HG03565 (cell line): Measurements from ENCODE around the gene SPG21.

Experiments
- ATAC-seq: cut with Tn5 transposase; IDR thresholded peaks from one replicate; pipeline ENCODE4 v1.9.1; 2021; ENCODE audit warnings: mild to moderate bottlenecking, moderate library complexity; ENCODE audit not compliant: unreplicated experiment

The SPG21 gene

DNA sequence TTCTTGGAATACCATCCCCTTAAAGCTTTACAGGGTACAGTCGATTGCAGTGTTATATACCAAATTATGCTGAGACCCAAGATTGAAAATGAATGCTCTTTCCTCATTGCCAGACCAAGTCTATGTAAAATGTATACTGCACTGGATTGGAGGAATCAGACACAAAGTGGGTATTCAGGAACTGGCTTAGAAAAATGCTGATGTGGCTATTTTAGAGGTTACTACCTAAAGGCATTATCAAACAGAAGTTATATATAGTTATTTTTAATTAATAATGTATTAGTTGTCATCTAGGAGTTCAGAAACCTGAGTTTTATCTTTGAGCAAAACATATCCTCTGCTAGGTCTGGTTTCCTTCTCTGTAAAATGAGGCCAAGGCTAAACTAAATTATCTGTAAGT lies 3.6 kb upstream of the SPG21 start:
- no peak for ATAC-seq

DNA sequence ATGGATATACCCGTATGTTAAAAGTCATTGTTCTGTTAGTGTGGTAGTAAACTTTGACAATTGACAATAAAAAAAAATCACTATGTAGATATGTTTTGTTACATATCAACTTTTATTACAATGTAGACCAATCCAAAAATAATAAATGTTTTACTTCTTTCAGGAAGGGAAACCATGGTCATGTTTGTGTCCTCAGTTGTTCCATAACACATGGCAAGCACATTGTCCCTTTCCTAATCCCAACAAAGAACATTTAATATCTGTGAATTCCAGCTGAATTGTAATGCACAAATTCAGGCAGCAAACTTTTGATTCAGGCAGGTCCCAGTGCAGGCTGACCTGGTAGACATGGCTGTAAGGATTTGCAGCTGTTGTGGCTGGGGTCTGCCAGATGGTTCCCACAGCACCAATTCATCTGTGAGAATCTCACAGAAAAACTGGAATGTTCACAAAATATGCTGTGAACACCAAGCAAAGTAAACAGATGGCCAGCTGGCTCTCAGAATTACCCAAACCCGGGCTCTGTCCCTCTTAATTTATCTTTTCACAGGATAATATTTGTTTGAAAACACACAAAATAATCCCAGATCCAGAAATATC lies 1.9 kb upstream of the SPG21 start:
- ATAC-seq, result no peak

DNA sequence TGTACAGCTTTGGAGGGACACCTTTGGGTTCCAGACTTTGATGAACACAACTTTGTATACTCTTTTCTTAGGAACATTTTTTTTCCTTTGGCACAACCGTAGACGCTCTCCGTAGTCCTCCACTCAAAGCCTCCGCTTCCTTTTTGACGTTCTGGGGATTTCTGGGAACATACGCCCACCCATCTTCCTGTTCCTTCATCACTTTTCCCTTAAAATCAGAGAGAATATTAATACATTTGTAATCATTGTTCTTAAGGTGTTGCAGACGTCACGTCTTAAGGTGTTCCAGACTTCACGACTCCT lies 405 bp upstream of the SPG21 start:
- no peak for ATAC-seq

DNA sequence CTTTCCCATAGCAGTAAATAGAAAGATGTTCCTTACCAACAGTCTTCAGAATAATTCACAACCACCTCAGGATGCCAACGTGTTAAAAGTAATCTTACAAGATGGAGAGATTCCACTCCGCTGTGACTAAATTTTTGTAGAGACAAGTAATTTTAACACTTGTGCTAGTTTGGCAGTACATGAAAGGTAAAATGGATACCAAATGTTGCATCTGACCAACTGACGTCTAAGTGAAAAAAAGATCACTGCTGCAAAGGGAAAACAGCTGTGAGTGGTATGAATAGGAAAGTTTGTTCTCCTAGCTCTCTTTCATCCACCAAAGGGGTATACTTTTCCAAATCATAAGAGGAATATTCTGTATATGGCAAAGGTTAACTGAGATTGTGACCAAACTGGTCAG lies 2.6 kb downstream of the SPG21 start:
- no peak for ATAC-seq

DNA sequence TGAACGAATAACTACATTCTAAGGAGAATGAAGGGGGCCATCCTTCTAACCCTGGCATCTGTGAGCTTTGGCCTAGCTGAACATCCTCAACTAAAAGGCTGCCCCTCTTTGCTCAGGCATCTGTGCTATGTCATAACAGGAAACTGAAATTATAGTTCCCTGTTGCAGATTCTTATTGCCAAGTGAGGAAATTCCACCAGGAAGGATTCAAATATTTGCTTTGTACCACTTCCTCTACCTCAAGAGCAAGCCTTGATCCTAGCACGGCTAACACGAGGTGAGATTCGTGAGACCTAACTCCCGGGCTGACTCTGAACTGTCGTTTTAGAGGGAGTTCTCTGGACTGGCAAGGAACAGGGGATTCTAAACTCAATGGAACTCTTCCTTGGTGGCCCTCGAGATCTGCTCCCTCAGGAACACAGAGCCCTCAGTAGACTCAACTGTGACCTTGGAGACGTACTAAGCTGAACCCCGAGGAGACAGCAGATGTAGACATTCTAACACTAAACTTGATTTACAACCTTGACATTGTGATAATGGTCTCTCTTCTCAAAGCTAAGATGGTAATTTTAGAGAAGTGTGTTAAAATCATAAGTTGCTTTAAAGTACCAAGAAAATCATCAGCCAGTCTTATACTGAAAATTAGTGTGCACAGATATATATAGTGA lies 4.2 kb downstream of the SPG21 start:
- ATAC-seq, result no peak

DNA sequence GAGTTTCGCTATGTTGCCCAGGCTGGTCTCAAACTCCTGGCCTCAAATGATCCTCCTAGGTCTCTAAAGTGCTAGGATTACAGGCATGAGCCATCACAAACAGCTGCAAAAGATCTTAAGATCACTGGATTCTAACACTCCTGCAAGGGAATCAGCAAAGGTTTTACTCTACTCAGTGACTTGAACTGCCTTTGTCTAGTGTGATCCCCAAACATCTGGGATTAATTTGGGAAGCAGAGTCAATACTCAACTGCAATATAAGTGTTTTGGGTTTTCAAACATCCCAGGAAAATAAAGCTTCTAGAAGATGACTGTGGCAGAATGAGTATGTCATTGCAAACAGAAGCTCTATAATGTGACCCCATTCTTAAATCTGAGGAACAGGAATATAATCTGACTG lies 7.2 kb downstream of the SPG21 start:
- no peak for ATAC-seq

DNA sequence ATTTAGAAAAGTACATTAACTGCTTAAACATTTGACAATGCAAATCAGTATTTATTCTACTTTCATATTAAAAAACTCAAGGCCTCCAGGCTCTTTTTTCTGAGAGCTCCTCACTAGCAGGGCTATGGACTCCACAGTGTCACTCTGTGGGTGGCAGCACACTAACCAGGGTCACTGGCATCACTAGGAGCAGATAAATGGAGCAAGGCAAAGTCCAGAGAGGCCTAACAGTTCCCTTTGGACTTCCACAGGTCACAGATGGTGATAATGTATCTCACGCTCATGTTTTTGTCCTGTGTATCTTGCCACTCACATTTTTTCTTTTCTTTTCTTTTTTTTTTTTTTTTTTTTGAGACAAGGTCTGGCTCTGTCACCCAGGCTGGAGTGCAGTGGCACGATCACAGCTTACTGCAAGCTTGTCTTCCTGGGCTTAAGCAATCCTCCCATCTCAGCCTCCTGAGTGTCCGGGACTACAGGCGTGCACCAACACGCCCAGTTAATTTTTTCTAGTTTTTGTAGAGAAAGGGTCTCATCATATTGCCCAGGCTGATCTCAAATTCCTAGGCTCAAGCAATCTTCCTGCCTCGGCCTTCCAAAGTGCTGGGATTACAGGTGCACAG lies 7.8 kb downstream of the SPG21 start:
- ATAC-seq, result no peak

DNA sequence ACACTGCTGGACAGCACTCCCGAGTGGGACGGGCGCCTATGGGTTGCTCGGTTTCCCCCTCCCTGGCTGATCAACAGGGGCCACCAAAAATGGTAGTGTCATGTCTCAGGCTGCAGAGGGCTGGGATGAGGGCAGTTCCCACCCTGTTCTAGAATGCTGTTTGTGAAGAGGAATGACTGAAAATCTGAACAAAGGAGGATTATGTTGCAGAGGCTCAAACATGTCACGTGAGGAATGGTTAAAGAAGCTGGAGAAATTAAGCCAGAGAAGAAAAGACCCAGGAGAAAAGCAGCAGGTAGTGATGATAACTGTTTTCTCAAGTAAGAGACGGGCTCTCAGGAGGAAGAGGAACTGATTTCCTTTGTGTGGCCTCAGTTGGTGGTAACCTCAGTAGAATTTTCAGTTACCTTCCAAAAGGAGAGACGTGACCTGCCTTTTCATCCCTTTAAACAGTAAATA lies 10.4 kb downstream of the SPG21 start:
- no peak for ATAC-seq

DNA sequence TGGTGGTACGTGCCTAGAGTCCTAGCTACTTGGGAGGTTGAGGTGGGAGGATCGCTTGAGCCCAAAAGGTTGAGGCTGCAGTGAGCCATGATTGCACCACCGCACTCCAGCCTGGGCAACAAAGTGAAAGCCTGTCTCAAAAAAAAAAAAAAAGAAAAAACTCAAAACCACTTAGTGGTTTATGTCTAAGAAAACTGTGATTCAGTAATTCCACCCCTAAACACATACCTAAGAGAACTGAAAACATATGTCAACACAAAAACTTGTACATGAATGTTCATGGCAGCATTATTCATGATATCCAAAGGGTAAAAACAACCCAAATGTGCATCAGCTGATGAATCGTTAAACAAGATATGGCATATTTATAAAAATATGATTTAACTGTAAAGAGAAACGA lies 14.3 kb downstream of the SPG21 start:
- no peak for ATAC-seq

DNA sequence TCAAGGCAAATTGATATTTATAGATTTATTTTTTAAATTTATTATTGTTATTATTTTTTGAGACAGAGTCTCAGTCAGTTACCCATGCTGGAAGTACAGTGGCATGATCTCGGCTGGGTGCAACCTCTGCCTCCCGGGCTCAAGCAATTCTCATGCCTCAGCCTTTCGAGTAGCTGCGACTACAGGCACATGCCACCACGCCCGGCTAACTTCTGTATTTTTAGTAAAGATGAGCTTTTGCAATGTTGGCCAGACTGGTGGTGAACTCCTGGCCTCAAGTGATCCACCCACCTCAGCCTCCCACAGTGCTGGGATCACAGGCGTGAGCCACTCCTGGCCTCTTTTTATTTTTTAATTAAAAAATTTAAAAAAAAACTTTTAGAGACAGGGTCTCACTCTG lies 19.0 kb downstream of the SPG21 start:
- ATAC-seq, result no peak

DNA sequence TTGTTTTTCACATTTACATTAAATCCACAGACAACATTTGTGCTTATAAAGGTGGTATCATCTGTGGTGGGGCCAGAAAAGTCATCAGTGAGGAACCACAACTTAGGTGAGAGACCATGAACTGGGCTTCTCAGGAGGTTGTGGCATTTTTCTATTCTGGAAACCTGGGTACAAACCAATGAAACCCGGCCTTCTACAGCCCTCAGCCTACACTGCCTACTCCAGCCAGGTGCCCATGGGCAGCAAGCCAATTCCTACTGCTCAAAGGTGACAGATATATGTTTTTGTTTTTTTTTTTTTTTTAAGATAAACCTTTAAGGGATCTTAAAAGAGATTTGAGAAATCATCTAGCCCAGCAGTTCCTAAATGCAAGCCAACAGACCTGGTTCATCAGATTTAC lies 20.3 kb downstream of the SPG21 start:
- no peak for ATAC-seq

DNA sequence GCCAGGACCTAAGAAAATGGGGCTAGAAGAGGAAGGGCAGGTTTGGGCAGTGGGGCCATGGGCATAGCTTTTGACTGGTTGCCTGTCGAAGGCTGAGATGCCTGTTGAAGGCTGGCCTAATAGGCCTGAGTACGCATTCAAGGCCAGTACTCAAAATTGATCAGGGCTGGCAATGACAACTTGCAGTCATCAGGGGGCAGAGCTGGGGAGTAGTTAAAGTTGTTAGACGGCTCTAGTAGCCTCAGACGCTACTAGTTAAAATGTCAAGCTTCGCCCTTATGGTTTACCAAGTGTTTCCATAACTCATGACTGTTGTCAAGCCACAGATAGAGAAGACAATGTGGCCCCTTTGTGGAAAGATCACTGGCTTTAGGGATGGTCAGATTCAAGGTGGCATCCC lies 28.7 kb downstream of the SPG21 start:
- no peak for ATAC-seq

DNA sequence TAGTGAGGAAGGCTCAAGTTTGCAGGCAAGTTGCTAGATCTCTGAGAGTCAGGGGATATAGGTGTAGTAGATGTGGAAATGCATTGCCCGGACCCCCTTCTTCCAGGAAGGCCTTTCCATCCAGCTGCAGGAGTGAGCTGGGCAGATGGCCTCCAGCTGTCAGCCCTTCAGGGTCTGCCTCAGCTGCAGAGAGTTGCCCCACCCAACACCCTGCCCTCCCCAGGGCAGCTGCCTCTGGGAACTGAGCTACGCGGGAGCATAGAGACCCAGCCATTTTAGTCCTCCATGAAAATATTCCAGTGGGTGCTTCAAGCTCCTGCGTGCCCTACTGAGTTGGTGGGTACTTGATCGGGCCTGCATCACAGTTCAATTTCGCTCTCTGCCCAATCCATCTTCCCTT lies 29.6 kb downstream of the SPG21 start:
- ATAC-seq, result no peak

DNA sequence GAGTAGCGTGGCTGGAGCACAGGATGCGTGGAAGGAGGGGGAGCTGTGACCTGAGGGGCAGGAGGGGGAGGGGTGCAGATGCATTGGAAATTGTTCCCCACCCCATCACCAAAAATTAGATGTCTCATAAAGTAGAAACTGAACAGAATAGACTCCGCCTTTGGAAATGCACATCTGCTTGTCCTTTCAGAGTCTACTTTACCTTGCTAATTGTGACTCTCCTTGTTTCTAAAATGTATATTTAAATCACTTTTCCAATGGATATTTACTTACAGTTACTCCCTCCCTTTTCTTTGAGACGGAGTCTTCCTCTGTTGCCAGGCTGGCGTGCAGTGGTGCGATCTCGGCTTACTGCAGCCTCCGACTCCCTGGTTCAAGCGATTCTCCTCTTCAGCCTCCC lies 30.6 kb downstream of the SPG21 start:
- no peak for ATAC-seq

DNA sequence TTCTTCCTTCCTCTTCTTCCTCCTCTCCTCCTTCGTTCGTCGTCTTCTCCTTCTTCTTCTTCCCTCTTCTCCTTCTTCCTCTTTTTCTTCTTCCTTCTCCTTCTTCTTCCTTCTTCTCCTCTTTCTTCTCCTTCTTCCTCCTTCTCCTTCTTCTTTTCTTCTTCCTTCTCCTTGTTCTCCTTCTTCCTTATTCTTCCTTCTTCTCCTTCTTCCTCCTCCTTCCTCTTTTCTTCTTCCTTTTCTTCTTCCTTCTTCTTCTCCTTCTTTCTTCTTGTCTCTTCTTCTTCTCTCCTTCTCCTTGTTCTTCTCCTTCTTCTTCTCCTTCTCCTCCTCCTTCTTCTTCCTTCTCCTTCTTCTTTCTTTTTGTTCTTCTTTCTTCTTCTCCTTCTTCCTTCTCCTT lies 35.3 kb downstream of the SPG21 start:
- ATAC-seq, result no peak

DNA sequence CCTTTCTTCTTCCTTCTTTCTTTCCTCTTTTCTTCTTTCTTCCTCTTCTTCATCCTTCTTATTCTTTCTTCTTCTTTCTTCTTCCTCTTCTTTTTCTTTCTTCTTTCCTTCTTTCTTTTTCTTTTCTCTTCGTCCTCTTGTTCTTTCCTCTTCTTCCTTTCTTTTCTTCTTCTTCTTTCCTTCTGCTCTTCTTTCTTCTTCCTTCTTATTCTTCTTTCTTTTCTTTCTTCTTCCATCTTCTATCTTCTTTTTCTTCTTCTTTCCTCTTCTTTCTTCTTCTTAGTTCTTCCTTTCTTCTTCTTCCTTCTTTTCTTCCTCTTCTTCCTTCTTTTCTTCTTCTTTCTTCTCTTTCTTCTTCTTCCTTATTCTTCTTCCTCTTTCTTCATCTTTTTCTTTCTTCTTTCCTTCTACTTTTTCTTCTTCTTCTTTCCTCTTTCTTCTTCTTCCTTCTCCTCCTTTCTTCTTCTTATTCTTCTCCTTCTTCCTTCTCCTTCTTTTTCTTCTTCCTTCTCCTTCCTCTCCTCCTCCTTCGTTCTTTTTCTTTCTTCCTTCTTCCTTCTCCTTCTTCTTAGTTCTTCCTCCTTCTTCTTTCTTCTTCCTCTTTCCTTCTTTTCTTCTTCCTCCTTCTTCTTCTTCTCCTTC lies 37.8 kb downstream of the SPG21 start:
- no peak for ATAC-seq

DNA sequence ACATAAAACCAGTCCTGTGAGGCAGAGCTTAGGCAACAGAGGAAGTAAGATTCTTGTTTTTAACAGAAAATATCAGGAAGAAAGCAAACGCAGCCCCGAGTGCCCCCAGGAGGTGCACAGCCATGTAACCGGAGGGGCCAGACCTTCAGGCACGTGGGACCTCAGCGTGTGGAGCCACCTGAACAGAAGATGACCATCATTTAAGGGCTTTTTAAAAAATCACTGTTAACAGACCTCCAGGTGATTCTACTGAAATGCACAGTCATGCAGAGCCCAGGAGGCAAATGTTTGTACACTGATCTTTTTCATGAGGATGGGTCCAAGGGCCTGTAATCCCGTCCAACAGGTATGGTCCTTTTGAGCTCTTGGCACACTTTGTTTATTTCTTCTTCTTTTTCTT lies 38.8 kb downstream of the SPG21 start:
- ATAC-seq, result no peak

DNA sequence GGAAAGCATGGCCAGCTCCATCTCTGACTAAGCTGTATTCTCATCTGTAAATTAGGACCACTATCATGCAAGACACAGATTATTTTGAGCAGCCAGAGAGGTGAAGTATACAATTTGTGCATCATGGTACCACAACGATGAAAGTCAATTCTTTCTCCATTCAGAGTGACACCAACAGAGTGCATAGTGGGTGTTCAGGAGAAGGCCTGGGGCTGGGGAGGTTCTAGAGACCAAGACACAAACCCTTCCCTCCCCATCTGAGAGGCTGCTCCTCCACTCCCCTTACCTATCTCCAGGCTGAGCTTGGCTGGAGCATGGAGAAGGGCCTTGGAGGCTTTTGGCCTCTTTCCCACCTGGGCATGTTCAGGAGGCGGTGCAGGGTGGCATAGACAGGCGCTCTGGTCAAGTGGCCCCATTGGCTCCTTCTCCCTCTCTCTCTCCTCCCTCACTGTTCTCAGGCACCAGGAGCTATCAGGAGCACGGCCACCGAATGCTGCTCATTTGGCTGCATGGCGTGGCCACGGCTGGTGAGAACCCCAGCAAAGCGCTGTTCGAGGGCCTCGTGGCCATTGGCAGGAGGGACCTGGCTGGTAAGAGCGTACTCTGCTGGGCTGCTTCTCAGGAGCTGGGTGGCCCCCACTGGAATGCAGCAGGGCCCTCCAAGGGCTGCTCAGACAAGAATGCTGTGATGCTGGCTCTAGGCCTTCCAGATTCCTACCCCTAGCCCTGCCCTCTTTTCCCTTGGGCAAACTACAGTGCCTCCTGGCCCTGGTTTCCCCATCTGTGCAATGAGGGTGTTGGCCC lies 40.1 kb downstream of the SPG21 start:
- ATAC-seq, result no peak

DNA sequence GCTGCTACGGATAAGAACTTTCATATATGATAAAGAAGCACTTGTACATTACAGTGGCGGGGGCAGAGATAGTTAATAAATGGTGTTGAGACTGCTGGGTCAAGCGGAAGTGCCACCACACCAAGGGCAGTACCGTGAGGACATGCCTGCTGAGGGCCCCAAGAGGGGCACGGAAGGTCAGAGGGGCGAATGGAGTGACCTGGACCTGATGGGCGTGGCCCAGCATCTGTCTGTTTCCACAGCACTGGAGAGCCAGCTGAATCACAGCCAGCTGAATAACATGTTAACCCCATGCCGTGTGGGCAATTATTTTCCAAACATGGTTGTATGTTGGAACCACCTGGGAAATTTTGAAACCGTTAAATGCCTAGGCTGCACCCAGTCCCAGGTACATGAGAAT lies 40.8 kb downstream of the SPG21 start:
- no peak for ATAC-seq

DNA sequence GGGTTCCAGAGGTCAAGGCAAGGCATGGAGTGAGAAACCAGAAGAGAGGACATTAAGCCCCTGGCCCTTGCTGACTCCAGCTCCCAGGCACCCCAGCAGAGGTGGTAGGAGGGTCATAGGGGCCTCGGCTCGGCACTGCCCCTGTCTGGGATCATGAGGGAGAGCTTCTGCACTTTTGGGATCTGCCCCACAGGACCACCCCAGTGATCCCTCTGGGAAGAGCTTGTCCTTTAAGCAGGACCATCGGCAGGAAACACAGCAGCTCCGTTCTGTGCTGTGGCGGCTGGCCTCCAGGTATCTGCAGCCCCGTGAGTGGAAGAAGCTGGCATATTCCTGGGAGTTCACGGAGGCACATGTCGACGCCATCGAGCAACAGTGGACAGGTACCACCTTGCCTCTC lies 42.5 kb downstream of the SPG21 start:
- no peak for ATAC-seq

DNA sequence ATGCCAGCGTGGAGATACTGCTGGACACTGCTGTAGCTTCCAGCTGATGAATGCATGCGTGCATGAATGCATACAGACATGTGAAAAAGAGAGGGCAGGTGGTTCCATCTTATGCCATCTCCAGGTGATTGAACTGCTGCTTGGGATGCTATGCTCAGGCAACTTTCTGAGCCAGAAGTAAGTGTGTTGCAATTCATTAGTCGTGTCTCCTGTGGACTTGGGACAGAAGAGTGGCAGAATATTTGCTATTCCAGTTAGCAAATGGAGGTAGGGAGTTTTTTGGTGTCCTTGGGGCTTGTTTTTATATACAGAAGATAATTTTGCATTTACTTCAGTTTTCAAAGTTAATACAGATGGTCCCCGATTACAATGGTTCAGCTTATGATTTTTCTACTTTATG lies 44.8 kb downstream of the SPG21 start:
- ATAC-seq, result no peak
